ENCODE data around the gene ITPR2.

- TF ChIP-seq YY1 (IDR thresholded peaks at IDR 0.05; ENCODE audit: low read depth, low read length) (no peak), TAF7 (optimal IDR thresholded peaks at IDR 0.05; ENCODE audit: borderline replicate concordance, low read depth, low read length) (no peak), EZH2 (IDR thresholded peaks at IDR 0.05; ENCODE audit: low read depth, low read length, severe bottlenecking) (no peak), KDM1A (IDR thresholded peaks at IDR 0.05; ENCODE audit: borderline replicate concordance, low read length) (no peak), CTCF (IDR thresholded peaks at IDR 0.05; ENCODE audit: control extremely low read depth in 1 of 3, insufficient read depth in 1 of 3, low read depth in 1 of 3, low read length in 3 of 3) (no peak), ATF2 (IDR thresholded peaks at IDR 0.05; ENCODE audit: low read length) (no peak), SP1 (IDR thresholded peaks at IDR 0.05; ENCODE audit: low read depth, low read length) (no peak), JUND (IDR thresholded peaks at IDR 0.05; ENCODE audit: low read length) (no peak), POLR2A (IDR thresholded peaks at IDR 0.05; ENCODE audit: control extremely low read depth in 1 of 2, low read depth in 2 of 2, low read length in 2 of 2) (no peak), SRF (IDR thresholded peaks at IDR 0.05; ENCODE audit: low read depth, low read length) (no peak), SP2 (IDR thresholded peaks at IDR 0.05; ENCODE audit: low read length) (no peak), MAX (IDR thresholded peaks at IDR 0.05) (no peak), TAF1 (IDR thresholded peaks at IDR 0.05; ENCODE audit: low read depth, low read length) (no peak)
These were observed 14.4 kb upstream of the ITPR2 start for GRCh38 chr12:26847431-26847830.
